Stimulated activated CD8-positive, alpha-beta memory T cell treated with anti-CD3 and anti-CD28 coated beads, Interleukin-12 subunit alpha, Interleukin-12 subunit beta, amount 100 ng/mL, for 4 hours (primary cell): Measurements from ENCODE around the gene CCKAR.

Source experiments
- DNase-seq: peaks from one replicate; pipeline ENCODE4 v3.0.0-alpha.2; 2020; ENCODE audit warnings: low read depth

The CCKAR gene

GRCh38 chr4:26490960-26491284 lies 638 bp upstream of the CCKAR start:
- no peak for DNase-seq

DNA sequence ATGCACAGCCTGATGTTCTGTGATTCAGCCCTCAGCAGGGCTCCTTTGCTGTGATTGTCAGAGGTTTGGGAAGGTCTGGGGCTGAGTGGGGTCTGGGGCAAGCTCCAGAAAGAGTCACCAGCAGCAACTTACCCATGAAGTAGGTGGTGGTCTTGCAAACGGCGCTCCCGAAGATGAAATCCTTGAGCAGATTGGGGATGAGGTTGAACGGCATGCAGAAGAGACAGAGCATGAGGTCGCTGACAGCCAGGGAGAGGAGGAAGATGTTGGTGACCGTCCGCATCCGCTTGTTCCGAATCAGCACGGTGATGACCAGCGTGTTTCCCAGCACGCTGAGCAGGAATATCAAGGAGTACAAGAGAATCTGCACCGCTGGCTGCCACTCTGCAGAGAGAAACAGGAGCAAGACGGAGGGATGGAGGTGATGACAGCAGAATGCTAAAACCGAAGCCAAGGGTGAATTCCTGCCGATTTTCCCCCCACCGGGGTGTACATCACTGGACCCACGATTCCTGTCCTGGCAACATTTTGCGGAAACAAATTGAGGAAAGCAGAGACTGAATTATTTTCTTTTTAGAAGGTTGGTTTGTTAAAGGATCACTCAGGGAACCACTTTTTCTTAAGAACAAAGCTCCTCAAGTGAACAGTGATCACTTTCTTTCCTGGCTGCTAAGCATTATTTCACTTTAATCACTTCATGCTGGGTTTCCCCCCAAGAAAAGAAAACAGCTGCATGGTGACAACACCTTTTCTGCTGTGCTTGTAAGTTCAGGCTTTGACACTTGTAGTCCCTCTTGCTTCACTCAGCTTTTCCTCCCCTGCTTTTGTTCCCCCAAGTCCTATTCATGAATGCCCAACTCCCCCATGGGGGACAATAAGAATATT lies 941 bp downstream of the CCKAR start:
- no peak for DNase-seq

DNA sequence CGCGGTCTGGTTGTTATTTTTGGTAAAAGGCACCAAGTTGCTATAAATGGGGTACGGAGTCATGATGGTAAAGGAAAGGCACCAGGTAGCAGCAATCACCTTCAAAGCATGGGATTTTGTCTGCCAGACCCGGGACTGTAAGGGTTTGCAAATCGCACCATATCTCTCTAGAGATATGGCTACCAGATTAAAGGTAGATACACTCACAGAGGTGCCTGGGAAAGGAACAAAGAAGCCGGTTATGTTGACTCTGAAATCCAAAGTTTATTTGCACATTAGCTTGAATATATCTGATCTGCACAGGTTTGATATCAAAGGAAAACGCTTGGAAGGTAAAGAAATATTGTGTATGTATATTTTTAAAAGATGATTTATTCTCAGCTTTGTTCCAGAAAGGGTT lies 4.6 kb downstream of the CCKAR start:
- DNase-seq = no peak

DNA sequence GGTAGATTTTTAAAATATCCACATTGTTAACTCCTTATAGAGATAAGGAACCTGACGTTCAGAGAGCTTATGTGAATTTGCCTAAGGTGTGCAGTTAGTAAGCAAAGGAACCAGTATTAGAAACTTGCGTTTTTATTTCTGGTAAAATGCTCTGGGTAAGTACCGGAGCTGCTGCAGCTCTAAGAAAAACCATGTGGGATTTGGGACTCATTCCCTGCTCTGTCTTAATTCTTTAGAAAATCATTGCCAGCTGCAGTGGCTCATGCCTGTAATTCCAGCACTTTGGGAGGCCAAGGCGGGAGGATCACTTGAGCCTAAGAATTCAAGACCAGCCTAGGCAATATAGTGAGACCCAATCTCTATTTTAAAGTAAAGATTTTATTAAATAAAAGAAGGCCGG lies 5.8 kb downstream of the CCKAR start:
- DNase-seq = no peak

DNA sequence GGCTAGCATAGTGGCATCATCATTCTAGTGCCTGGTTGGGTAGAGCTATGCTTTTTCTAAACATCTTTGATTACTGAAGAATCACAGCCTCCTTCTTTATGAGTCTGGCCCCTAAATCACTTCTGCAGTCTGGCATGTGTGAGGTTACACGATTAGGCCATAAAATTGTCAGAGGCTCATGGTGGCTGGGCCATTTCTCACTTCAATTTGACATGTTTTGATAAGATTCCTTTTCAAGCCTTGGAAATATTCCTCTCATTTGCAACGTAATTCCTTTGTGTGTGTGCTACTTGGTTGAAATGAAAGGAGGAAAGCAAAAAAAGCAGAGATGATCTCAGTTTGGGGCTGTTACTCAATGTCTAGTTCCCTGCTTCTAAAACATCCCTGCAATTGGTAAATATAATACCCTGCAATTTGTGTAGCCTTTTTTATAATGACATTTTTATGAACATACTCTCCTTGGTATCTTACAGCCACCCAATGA lies 6.2 kb downstream of the CCKAR start:
- DNase-seq = no peak

GRCh38 chr4:26482508-26483462 lies 7.5 kb downstream of the CCKAR start:
- no peak for DNase-seq

- DNase-seq = no peak
Observed at GRCh38 chr4:26478330-26478729, 12.0 kb downstream of the CCKAR start.

DNA sequence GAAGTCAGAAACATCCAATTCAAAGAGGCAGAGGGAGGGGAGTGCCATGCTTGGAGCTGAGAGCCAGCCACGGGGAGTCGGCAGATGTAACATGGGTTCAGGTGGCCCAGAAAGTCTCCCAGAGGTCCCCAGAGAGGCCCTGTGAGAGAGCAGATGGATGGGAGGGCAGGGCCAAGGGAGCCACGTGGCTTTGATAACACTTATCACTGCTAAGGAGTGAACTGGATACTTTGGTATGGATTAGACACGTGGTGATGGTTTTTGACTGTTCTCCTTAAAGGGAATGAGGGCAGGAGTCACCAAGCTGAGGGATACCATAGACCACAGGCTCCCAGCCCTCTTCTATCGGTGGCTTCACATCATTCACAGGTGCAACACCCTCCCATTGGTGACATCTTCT lies 13.7 kb downstream of the CCKAR start:
- DNase-seq = no peak

DNA sequence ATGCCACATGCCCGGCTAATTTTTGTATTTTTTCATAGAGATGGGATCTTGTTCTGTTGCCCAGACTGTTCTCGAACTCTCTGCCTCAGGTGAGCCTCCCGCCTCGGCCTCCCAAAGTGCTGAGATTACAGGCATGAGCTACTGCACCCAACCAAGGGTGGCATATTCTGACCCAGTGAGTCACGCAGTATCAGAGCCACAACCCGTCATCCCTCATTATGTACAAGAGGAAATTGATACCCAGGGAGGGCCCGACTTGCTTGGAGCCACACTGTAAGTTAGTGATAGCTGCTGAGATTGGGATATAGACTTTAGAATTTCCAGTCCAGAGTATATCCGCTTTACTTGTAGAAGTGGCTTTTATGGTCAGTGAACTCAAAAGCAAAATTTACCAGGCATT lies 14.6 kb downstream of the CCKAR start:
- no peak for DNase-seq

DNA sequence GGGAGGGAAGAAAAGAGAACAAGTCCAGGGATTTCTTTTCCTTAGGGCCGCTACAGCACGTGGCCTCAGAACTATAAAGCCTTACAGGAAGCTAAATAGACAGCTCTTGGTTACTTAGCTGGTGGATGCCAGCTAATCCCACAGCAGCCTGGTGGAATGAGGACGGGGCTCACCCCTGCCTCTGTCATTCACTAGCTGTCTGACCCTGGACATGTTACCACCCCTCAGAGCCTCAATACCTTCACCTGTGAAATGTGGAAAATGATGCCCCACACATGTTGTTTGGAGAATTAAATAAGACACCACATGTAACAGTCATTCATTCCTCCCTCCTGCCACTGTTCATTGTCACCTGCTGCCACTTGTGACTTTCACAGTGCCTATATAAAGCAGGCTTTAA lies 15.7 kb downstream of the CCKAR start:
- no peak for DNase-seq

DNA sequence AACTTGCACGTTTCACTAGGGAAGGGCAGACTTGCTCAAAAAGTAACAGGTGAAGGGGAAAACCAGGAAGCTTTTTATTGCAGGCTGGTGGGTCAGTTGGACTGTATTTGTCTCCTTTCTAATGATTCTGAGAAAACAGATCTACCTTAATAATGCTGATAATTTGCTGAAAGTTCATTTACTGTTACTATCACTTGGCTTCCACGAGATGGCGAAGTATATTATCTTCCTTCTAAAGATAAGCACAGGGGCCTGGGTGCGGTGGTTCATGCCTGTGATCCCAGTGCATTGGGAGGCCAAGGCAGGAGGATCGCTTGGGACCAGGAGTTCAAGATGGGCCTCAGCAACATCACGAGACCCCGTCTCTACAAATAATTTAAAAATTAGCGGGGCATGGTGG lies 16.4 kb downstream of the CCKAR start:
- no peak for DNase-seq

DNA sequence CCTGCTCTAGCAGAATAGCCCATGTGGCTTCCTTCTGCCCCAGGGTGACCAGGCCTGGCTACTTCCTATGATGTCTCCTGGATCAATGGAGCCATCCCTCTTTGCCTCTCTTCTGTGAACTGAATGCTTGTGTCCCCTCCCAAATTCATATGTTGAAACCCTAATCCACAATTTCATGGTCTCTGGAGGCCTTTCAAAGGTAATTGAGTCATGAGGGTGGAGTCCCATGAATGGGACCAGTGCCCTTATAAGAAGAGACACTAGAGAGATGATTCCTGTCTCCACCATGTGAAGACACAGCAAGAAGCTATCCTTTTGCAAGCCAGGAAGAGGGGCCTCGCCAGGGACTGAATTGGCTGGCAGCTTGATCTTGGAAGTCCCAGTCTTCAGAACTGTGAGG lies 18.4 kb downstream of the CCKAR start:
- no peak for DNase-seq

DNA sequence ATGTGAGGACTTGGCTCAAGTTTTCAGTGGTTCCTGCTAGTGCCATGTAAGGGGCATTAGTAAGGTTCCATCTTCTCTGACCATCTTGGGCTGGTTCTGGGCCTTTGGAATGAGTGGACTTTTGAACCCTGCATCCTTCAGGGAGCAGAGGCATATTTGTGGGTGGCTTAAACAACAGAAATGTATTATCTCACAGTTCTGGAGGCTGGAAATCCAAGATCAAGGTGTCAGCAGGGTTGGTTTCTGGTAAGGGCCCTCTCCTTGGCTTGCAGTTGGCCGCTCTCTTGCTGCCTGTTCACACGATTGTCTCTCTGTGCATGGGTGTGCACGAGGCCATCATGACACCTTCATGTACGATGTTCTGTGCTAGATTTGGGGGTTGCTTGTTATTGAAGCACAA lies 21.3 kb downstream of the CCKAR start:
- no peak for DNase-seq

- DNase-seq = no peak
Observed at GRCh38 chr4:26468283-26468949, 21.9 kb downstream of the CCKAR start.

GRCh38 chr4:26467724-26468123 lies 22.6 kb downstream of the CCKAR start:
- DNase-seq = no peak

DNA sequence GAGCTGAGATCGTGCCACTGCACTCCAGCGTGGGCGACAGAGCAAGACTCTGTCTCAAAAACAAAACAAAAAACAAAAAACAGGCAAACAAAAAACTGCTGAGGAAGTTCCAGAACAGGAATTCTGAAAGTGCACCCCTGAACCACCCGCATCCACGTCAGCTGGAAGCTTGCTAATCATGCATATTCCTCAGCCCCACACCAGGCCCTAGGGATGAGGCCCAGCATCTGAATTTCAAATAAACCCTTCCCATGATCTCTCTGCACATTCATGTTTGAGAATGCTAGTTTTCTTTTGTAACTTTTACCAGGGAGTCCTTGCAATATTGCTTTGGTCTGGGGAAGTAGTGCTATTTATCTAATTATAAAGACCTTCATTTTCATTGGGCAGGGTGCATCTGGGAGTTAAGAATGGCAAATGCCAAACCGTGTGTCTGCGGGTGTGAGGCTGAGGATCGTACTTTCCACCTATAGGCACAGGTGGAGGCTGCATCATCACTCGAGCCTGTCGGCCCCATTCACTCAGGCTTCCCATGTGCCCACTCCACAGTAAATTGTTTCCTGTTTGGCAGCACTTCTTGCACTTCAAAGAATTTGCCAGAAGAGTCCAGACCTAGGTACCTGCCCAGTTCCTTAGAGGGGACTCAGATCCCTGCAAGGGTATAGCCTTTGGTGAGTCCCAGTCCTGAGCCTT lies 23.6 kb downstream of the CCKAR start:
- no peak for DNase-seq

GRCh38 chr4:26464420-26465095 lies 25.7 kb downstream of the CCKAR start:
- no peak for DNase-seq

DNA sequence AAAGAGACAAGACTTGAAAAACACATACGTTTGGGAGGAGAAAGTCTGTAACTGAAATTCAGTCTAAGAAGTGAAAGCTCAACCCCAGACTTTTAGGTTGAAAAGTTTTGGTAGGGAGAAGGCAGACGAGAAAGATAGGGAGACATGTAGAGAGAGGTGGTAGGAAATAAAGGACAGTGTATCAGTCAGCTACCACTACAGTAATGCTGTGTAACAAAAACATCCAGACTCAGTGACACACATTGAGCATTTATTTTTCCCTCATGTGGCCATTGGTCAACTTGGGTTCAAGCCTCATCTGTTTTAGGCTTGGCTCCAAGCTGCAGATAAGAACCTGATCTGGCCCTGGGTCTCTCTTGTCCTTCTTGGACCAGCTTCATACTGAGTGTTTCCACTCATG lies 26.9 kb downstream of the CCKAR start:
- DNase-seq = no peak

DNA sequence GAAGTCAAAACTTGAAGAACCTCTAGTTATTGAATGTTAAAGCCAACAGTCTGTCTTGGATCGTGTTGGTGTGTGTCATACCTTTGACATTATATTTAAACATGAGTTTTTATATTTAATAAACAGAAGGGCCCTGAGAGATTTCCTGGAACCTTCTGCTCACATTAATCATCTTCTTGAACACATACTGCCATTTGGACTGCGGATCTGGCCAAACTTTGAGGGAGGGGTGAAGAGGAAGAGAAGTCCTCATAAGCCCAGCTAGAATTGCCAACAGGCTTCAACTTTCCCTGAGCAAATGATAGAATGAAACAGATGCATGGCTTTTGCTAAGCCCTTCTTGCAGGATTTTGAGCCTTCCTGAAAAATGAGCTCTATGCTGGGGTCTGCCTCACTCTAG lies 27.4 kb downstream of the CCKAR start:
- no peak for DNase-seq

GRCh38 chr4:26459756-26460530 lies 30.3 kb downstream of the CCKAR start:
- no peak for DNase-seq
